HG03108 (cell line): Measurements from ENCODE around the gene SPTBN1.

Experiments
- ATAC-seq: cut with Tn5 transposase; IDR thresholded peaks from one replicate; pipeline ENCODE4 v1.9.1; 2021; ENCODE audit warnings: moderate library complexity; ENCODE audit not compliant: unreplicated experiment

Gene SPTBN1

GRCh38 chr2:54627973-54628372, 171.8 kb downstream of the SPTBN1 start:
- ATAC-seq = no peak

DNA sequence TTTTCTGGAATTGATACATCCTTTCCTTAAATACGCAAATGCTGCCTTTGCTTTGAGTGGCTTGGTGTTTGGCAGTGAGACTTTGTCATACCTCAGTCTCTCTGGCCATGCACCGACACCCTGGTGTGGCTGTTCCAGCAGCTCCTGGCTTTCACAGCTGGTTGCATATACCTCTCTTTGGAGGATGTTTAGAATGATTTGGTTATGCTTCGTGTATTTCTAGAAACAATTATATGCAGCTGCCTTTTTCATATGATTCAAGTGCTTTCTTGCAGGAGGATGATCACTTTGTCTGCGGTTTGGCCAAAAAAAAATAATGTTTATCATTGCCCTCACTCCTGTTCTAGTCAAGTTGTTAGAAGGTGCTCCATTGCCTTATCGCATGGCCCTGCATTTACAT, 172.3 kb downstream of the SPTBN1 start:
- no peak for ATAC-seq

DNA sequence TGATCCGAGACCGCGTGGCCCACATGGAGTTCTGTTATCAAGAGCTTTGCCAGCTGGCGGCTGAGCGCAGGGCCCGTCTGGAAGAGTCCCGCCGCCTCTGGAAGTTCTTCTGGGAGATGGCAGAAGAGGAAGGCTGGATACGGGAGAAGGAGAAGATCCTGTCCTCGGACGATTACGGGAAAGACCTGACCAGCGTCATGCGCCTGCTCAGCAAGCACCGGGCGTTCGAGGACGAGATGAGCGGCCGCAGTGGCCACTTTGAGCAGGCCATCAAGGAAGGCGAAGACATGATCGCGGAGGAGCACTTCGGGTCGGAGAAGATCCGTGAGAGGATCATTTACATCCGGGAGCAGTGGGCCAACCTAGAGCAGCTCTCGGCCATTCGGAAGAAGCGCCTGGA, 172.8 kb downstream of the SPTBN1 start:
- no peak for ATAC-seq

- ATAC-seq = no peak
Observed at GRCh38 chr2:54629390-54629789, 173.3 kb downstream of the SPTBN1 start.

- ATAC-seq = no peak
Observed at GRCh38 chr2:54629914-54630857, 174.1 kb downstream of the SPTBN1 start.

DNA sequence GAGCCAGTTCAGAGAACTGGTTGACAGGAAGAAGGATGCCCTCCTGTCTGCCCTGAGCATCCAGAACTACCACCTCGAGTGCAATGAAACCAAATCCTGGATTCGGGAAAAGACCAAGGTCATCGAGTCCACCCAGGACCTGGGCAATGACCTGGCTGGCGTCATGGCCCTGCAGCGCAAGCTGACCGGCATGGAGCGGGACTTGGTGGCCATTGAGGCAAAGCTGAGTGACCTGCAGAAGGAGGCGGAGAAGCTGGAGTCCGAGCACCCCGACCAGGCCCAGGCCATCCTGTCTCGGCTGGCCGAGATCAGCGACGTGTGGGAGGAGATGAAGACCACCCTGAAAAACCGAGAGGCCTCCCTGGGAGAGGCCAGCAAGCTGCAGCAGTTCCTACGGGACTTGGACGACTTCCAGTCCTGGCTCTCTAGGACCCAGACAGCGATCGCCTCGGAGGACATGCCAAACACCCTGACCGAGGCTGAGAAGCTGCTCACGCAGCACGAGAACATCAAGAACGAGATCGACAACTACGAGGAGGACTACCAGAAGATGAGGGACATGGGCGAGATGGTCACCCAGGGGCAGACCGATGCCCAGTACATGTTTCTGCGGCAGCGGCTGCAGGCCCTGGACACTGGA, 174.9 kb downstream of the SPTBN1 start:
- ATAC-seq = no peak

GRCh38 chr2:54631755-54632154, 175.6 kb downstream of the SPTBN1 start:
- ATAC-seq = no peak

DNA sequence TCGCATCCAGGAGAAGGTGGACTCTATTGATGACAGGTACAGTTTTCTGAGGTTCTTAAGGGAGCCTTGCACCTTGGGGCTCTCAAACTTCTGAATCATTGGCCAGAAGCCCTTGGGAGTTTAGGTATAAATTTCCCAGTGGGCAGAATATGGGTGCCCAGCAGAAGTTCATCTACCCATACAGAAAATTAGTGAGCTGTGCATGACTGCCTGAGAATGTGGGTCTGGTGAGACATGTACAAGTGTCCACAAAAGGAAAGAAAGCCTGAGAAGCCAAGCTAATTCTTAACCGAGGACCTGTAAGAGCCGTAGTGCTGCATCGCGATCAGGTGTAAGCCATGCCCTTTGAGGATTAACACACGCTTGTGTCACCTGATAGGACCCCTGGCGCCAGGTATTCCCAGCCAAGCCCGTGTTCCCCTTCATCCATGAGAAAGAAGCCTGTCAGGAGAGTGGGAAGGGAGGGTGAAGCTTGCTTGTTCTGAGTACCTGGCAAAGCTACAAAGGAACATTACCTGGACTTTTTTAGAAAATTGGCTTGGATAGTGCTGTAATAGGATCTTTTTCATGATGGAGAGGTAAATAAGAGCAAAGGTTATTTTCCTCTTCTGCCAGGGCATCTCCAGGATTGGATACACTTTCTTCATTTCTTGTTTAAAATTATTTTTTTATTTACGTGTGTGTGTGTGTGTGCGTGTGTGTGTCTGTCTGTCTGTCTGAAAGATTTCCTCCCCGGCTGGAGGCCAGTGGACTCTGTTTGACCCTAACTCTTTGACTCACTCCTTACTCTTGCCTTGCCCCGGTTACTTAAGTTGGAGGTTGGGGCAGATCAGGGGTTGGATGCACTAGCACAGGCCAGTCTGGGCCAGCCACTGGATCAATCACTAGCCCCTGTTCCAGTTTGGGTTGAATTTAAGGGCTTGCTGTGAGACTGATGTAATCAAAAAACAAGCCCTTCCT, 176.9 kb downstream of the SPTBN1 start:
- ATAC-seq = no peak

DNA sequence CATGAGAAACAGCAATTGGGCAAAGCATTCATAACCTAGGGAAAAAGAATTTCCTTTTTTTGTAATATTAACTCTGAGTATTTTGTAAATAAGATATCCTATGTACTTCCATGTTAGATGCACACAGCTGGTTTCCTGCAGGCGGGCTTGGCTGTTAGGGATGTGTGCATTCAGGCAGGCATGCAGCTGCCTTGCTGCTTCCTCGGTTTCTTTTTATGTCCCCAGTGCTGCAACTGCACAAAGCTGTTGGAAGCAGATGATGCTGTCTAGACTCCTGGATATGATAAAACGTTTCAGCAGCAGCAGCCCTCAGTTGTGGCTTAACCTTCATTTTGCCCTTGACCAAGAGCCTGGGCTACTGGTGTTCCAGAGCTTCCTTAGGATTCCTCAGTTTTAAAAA, 177.9 kb downstream of the SPTBN1 start:
- no peak for ATAC-seq

DNA sequence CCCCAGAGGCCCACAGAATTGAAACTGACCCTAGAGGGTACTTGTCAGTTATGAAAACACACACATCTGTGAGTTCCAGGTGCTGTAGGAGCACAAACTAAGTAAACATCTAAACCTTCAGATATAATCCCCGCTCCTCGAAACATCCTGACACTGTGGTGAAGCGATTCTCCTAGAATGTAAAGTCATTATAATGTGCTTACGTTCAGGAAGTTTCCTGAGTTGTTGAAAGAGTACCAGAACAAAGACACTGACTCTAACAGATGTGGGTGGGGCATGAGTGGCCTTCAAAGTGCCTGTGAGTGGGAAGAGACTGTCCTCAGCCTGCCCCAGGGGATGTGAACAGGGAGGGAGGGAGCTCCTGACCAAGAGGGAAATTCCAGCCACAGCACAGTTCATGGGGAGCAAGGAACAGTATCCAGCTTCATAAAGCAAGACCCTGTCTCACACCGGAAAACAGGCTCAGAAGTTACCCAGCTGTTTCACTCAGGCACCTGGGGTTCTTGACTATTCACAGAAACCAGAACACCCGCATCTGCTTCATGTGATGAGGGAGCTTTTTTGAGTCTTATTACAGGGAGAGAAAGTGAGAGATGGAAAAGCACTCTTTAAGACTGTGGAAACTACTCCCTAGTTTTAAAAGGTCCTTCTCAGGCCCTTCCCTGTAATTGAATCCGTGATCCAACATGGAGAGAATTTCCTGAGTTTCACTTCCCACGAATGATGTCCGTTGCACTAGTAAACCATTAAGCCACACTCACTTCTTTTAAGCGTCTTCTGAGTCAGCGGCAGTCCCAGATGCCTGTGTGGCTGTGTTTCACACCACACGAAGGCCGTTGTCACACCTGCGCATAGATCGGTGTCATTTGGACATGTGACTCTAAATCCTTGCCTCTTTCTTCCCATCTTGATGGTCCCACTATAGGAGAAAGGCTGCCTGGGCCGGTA, 178.7 kb downstream of the SPTBN1 start:
- ATAC-seq = peak; percentile 67

GRCh38 chr2:54635554-54636152, 179.5 kb downstream of the SPTBN1 start:
- no peak for ATAC-seq

GRCh38 chr2:54636415-54637139, 180.4 kb downstream of the SPTBN1 start:
- no peak for ATAC-seq

- peak; percentile 26 for ATAC-seq
Observed at GRCh38 chr2:54638103-54638502, 182.0 kb downstream of the SPTBN1 start.

- ATAC-seq = no peak
Observed at GRCh38 chr2:54638774-54639187, 182.7 kb downstream of the SPTBN1 start.

DNA sequence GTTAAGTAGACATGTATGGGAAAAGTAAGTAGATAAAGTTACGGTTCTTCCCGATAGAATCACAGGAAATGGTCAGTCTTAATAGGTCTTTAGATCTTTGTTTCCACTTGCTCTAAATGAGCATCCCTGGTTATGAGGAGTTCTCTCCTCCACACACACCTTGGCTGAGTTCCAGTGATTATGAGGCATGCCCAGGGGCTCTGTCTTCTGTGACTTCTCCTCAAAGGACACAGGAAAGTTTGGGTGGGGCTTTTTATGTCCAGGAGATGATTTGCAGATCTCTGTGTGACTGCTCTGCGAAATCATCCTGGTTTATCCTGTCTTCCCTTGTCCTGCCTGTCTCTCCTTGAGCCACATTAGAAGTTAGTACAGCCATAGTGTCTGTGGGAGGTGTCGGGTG, 183.5 kb downstream of the SPTBN1 start:
- no peak for ATAC-seq

DNA sequence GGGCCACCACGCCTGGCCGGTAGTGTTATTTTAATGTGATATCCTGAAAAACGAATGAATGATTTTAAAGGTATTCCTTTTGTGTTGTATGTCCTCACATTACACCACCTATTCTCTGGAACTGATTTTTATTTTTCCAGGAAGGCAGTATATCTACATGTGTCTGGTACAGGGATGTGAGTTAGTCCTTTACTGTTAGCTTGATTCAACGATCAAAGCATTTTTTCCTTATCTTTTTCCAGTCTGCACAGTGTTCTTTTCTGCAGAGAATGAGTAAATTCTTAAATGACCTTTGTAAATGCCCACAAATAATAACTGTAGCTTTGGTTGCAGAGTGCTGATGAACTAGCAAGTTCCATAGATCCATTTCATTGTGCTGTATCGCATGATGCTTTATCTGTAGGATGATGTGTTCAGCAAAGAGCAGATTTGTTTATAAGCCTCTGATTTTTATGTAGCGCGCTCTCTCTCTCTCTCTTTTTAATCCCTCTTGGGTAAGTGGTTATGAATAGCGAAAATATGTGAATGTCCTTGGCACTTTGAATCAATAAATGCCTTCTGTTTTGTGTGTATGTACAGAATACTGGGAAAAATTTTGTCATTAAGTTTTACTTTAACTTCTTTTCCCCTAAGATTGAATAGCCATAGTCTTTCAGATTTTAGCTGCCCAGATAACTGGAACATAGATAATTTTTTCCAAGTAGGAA, 184.9 kb downstream of the SPTBN1 start:
- no peak for ATAC-seq

DNA sequence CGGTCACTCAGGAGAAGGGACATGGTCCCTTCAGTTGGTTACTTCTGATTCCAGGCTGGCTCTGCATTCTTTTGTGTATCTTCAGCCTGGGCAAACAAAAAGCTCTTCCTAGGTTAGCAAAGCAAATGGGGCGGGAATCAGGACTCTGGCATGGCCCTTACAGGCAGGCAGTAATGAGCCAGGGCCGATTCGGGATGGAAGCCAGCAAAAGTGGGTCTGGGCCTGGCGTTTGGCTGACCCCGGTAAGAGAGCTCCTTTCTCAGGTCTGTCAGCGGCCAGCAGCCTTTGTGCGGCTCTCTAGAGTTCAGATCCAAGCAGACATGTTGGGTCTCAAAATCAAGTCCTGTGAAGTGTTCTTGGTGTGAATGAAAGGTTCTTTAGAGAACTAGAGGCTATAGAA, 185.9 kb downstream of the SPTBN1 start:
- no peak for ATAC-seq

DNA sequence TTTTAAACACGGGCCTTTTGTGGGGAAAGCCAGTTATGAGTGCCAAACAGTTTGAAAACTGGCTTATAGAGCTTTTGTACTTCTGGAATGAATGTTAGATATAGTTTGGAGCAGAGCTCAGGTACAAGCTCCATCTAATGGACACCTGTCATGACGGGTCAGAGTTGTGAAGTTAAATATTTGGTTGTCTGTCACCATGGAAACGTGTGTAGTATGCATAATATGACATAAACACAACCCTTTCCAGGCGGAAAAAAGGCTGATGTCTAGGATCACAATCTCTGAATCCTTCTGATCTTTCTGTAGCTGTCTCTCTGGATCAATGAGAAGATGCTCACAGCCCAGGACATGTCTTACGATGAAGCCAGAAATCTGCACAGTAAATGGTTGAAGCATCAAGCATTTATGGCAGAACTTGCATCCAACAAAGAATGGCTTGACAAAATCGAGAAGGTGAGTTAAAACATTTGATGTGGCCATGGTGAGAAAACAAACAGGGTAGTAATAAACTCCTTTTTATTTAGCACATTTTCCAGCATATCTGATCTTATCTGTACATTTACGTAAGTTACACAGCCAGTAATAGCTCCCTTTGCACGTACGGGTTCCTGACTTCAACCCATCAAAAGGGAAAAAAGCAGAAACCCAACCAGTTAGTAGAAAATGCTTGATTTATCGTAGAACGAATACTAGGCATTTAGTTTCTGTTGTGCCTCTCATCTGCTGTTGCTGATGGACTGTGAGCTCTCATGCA, 186.7 kb downstream of the SPTBN1 start:
- ATAC-seq = no peak
